Measurements from ENCODE around the gene ACADVL.

ACADVL gene

GRCh38 chr17:7218166-7218565, 1.6 kb upstream of the ACADVL start:
- H3K27ac ChIP-seq, result no peak overlapping the region
- H3K4me3 ChIP-seq (ENCODE audit: low read depth, low read length), result peak overlapping the region; percentile 69

GRCh38 chr17:7218758-7219157, 980 bp upstream of the ACADVL start:
- no peaks in the 10 kb centered on the region for H3K27me3 ChIP-seq (replicated peaks)
- H3K4me3 ChIP-seq (ENCODE audit: low read depth, low read length), result no peak overlapping the region
- no peak for DNase-seq
- TF ChIP-seq, protein P1, sequence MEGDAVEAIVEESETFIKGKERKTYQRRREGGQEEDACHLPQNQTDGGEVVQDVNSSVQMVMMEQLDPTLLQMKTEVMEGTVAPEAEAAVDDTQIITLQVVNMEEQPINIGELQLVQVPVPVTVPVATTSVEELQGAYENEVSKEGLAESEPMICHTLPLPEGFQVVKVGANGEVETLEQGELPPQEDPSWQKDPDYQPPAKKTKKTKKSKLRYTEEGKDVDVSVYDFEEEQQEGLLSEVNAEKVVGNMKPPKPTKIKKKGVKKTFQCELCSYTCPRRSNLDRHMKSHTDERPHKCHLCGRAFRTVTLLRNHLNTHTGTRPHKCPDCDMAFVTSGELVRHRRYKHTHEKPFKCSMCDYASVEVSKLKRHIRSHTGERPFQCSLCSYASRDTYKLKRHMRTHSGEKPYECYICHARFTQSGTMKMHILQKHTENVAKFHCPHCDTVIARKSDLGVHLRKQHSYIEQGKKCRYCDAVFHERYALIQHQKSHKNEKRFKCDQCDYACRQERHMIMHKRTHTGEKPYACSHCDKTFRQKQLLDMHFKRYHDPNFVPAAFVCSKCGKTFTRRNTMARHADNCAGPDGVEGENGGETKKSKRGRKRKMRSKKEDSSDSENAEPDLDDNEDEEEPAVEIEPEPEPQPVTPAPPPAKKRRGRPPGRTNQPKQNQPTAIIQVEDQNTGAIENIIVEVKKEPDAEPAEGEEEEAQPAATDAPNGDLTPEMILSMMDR (IDR thresholded peaks at IDR 0.05; ENCODE audit: low read depth, low read length, missing control alignments), result no peak
- H3K36me3 ChIP-seq (replicated peaks), result peaks cover 24% of the 10 kb centered on the region
- in situ Hi-C loops (cut with HindIII; ENCODE audit: low pct_ligation_motif_present, low sequenced_read_pairs), result no loop called here
- H3K27ac ChIP-seq, result no peak overlapping the region

More at GRCh38 chr17:7218166-7218565, 1.6 kb upstream of the ACADVL start:
- Histone ChIP-seq H3K27me3 (replicated peaks) (no peaks in the 10 kb centered on the region), H3K36me3 (replicated peaks) (peaks cover 18% of the 10 kb centered on the region)
- no peak for DNase-seq
- TF ChIP-seq, protein P1 (IDR thresholded peaks at IDR 0.05; ENCODE audit: low read depth, low read length, missing control alignments), result no peak
- in situ Hi-C loops (cut with HindIII; ENCODE audit: low pct_ligation_motif_present, low sequenced_read_pairs), result no loop called here

DNA sequence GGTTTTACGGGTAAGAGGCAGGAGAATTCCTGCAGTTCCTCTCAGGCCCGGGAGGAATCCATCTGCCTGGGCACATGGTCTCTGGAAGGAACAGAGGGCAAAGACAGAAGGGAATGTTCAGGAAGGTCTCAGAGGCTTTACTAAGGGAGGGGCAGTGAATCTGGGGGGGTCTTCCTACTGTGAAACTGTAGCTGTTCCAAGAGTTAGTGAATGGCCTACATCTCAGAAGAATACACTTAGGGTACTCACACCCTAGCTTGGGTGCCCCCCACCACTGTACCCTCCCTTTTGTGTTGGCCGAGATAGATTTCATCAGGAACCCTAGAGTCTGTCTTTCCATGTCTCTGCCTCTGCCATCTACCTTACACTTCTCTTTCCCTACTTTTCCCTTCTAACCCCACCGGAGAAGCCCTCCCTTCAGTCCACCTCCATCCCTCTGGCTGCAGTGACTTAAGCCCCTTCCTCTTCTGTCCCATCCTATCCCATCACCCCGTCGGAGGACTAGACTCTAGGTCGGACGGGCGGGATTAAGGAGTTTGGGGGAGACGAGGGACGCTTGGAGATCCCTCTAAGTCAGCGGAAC, 418 bp upstream of the ACADVL start:
- Histone ChIP-seq H3K4me3 (ENCODE audit: low read depth, low read length) (peak overlapping the region; percentile 78), H3K27me3 (replicated peaks) (no peaks in the 10 kb centered on the region), H3K27ac (no peak overlapping the region), H3K36me3 (replicated peaks) (peaks cover 30% of the 10 kb centered on the region)
- DNase-seq, result no peak
- in situ Hi-C loops (cut with HindIII; ENCODE audit: low pct_ligation_motif_present, low sequenced_read_pairs), result no loop called here
- TF ChIP-seq, protein P1 (IDR thresholded peaks at IDR 0.05; ENCODE audit: low read depth, low read length, missing control alignments), result no peak

GRCh38 chr17:7220593-7221277, 997 bp downstream of the ACADVL start:
- Histone ChIP-seq H3K4me3 (ENCODE audit: low read depth, low read length) (peak overlapping the region; percentile 78), H3K27me3 (replicated peaks) (no peaks in the 10 kb centered on the region), H3K27ac (peak overlapping the region; percentile 89), H3K36me3 (replicated peaks) (peaks cover 37% of the 10 kb centered on the region)
- TF ChIP-seq, protein P1 (IDR thresholded peaks at IDR 0.05; ENCODE audit: low read depth, low read length, missing control alignments), result peak; percentile 74
- in situ Hi-C loops (cut with HindIII; ENCODE audit: low pct_ligation_motif_present, low sequenced_read_pairs), result no loop called here
- peak; percentile 49 for DNase-seq

DNA sequence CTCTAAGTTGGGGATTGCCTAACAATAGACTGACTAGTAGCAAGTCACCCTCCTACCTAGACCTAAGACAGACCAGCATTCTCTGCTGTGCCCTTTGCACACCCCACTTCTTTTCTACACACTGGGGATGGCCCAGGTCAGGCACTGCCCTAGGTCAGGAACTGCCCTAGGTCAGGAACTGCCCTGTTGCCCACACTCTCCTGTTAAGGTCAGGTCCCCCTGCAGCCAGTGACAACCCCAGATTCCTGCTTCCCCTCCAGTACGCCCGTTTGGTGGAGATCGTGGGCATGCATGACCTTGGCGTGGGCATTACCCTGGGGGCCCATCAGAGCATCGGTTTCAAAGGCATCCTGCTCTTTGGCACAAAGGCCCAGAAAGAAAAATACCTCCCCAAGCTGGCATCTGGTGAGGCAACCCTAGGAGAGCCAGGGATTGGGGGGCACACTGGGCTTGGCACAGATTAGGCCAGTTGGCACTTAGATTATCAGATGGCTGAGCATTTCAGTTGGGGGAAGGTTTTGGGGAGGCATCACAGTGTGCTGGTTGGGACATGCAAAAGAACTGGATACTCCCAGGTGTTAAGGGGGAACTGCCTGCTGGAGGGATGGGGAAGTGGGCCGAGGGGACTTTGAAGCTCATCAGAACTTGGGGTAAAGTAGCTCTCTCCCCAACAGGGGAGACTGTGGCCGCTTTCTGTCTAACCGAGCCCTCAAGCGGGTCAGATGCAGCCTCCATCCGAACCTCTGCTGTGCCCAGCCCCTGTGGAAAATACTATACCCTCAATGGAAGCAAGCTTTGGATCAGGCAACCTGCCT, 1.7 kb downstream of the ACADVL start:
- Histone ChIP-seq H3K27ac (no peak overlapping the region), H3K4me3 (ENCODE audit: low read depth, low read length) (peak overlapping the region; percentile 78), H3K27me3 (replicated peaks) (no peaks in the 10 kb centered on the region), H3K36me3 (replicated peaks) (peaks cover 44% of the 10 kb centered on the region)
- in situ Hi-C loops (cut with HindIII; ENCODE audit: low pct_ligation_motif_present, low sequenced_read_pairs), result no loop called here
- TF ChIP-seq, protein P1 (IDR thresholded peaks at IDR 0.05; ENCODE audit: low read depth, low read length, missing control alignments), result no peak
- DNase-seq, result no peak

Measured in brain microvascular endothelial cell (primary cell).